ENCODE measurements around the gene POU2AF3.
"Not testable (repeated sequence)": the region's sequence is repeated elsewhere in the genome, so short reads cannot be mapped to it uniquely, and the experiment has no call there.

Gene POU2AF3

DNA sequence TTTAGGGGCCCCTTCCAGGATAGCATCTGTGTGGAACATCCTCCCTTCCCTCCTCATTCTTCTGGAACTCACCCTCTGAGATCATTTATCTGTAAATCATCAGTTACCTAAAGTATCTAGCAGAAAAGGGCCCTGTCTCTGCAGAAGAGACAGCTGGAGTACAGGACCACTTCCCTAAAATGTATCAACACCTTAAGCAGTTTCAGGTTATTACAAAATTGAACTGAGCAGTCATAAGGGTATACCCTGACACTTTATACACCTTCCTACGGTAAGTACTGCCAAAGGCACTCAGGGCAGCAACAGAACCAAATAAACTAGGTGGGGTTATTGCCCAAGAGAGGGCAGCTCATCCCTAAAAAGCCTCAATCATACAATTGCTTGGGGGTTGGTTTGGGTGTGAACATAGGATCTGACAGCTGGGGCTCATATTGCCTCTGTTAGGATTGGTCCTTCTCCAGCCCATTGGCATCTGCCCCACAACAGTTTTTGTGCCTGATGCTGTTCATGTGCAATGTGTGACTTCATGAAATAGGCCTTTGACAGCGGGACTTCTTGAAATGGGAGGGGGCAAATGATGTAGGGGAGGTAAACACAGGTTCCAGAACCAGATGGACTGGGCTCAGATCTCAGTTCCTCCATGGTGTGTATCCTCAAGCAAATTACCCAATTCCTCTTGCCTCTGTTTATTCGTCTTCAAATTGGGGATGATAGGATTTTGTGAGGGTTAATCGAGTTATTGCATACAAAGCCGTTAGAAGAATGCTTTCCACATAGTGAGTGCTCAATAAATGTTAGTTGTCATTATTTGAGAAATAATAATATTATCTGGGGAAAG is 2.9 kb downstream of the POU2AF3 start:
- DNase-seq: peak; percentile 93

DNA sequence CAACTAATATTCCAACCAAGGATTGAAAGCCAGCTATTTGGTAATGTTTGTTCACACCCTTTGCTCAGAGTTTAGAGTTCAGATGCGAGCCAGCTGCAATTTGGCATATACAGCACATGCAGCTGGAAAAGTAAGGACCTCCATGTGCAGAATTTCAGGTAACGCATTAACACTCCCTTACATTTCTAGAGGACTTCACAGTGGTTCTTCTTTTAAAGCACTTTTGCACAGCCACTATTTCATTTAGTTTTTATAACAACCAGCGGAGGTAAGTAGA is 3.4 kb downstream of the POU2AF3 start:
- no peak for DNase-seq

DNA sequence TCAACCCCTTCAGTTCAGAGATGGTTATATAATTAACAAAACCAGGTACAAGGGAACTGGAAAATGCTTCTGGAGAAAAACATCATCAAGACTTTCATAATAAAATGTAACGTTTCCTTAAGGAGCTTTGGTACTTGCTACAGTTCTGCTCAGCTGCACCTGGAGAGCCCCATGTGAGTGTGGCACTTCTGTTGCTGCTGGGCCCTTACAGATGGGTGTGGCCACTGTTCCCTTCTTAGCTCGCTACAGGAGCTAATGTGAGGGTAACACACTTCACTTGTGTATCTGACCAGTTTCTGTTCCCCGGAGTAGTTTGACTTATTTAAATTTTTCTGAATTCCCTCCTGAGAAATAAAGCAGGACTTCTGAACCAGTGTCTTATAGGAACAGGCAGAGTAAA is 4.0 kb downstream of the POU2AF3 start:
- DNase-seq: no peak

DNA sequence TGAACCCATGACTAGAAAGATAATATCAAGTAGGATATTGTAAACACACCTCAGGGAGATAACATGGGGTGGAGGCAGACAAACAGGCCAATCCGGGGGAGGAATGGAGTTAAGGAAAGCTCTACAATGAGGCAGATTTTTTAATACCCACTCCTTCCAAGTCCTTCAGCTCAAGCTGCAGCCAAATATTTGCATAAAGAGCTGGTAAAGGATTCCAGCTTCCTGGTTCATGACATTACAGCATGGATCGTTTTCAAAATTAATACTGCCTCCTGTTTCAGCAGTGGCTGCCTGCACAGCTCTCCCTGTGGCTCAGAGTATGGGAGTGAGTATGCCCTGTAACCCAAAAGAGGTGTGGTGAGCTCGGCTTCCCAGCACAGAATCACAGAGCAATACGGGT is 5.1 kb downstream of the POU2AF3 start:
- DNase-seq: peak; percentile 85

DNA sequence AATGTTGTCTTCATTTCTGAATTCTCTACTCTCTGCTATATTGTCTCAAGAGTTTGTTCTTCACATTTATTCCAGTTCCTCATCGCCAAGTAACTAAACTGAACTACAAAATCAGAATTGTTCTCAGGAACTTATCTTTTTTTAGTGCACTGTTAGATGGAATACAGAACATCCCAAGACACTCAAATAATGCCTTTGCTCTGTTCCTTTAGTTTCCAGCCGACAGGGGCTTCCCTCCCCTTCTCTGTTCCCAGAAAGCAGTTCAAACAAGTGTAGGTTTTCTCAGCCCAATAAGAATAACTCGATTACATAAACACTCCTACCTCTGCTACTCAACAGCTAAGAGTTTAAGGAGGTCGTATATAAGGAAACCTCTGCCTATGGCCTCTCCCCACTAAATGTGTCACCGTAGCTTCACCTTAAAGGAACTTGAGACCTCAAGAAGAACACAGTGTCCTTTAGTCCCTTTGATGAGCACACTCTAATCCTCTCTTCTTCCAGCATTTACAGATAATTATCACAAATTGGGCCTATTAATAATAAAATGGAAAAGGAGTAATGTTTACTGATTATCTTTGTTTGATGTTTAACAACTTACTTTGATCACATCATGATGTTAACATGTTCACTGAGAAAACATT is 6.9 kb downstream of the POU2AF3 start:
- DNase-seq: no peak

DNA sequence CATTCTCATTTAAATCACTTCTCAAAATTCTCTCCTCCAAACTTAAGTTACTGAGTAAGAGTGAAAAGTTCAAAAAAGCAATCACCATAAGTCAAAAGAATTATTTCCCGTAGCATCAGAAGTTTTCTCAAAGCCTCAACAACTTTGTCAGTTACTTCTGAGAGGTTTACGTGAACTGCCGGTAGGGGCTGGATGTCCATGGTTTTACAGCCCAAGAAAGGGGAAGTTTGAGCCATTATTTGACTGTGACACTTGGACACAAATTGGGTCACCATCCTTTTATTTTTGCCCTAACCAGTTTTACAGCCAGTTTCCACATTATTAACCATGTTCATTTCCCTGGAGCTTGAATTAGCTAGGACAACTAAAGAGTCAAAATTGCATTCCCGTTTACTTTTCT is 7.5 kb downstream of the POU2AF3 start:
- DNase-seq: no peak

DNA sequence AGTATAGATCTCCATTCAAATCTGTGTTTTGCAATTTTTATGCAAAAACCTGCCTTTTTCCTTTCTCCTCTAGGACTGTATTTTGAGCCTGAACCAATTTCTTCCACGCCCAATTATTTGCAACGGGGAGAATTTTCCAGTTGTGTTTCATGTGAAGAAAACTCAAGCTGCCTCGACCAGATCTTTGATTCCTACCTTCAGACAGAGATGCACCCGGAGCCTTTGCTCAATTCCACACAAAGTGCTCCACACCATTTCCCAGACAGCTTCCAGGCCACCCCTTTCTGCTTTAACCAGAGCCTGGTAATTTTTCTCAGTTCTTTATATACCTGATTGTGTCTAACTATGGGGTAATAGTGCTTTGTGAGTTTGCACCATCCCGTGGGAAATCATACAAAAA is 8.0 kb downstream of the POU2AF3 start:
- DNase-seq: no peak

DNA sequence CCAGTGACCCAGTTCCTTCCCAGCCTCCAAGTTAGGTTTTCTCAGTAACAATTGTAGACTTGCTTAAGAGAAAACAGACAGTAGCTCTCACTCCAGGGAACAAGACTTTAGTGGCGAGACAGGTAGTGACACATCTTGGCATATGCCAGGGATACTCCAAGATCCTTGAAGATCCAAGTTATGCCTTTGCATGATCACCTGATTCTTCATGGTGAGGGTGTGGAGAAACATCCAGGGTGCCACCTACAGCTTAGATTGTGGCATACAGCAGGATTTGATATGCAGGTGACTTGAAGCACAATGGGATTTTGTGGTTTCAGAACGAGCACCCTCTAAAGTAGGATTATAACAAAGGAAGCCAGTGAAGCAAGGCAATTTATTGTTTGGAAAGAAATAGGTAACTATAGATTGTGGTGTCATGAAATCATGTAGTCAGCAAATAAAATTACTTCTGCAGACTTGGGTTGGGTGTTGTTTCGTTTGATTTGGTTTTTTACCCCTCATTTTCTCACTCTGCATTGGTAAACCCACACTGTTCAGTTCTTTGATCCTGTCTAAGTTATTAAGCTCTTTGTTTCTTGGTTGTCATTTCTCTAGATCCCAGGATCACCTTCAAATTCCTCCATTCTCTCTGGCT is 9.2 kb downstream of the POU2AF3 start:
- peak; percentile 78 for DNase-seq

DNA sequence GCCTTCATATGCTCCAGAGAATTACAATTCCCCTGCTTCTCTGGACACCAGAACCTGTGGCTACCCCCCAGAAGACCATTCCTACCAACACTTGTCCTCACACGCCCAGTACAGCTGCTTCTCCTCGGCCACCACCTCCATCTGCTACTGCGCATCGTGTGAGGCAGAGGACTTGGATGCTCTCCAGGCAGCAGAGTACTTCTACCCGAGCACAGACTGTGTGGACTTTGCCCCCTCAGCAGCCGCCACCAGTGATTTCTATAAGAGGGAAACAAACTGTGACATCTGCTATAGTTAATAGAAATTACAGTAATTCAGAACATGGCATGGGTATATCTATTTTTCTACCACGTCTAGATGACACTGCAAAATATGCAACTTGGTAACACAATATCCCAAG is 9.8 kb downstream of the POU2AF3 start:
- peak; percentile 96 for DNase-seq

DNA sequence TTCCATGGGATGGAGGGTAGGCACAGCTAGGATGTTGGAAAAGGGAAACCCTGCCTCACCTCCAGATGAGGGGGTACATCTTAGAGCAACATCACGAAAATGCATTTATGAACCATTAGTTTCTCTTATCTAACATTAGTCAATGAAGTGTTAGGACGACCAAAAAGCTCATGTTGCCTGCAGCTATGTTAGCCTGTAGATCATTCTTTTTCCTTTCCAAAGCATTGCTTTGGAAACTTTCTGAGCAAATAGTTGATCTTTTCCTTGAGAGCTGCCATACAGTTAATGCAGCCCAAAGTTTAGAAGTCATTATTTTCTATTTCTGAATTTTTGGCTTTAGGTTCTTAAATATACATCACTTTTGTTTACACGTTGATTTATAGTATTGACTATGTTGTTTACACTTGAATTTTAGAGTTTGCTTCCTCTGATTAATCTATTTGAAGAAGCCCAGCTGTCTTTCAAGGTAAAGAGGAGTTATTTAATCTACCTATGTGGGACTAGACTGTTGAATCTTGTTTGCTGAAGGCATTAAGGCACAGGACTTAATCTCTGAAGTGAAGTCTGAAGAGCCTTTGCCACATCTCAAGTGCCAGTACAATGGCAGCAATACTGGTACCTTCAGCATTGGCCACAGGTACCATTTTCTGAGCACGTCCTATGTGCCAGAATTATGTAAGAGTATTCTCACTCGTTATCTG is 11.0 kb downstream of the POU2AF3 start:
- DNase-seq: no peak

DNA sequence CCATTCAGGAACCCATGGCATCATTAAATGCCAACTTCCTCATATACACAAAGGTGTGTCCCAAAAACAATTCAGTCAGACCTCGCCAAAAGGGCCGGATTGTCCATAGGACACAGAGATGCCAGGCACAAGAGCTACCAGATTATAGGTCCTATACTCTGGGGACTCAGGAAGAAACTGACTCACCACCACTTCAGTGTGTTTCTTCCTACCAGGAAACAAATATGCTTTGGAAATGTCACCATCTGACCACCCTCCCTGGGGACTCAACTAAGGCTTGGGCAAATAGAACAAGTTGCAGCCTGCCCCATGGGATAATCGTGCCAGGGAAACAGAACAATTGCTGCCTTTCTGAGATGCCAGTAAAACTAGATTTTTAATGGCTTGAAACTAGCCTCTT is 11.7 kb downstream of the POU2AF3 start:
- DNase-seq: peak; percentile 82

DNA sequence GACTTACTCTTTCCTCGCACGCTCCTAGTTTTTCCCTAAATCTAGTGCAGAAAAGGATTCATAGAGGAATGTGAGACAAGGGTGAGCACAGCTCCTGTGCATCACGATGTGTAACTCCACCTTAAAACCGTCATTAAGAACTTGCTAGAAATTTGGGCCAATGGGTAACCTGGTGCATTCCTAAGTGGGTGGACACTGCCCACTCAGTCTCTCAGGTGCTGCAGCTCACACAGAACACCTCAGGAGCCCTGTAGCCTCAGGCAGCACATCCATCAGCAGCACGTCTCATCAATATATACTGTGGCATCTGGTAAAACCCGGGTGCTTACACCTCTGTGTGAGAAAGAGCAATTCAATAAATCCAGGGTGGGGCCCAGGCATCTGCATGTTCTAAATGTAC is 12.4 kb downstream of the POU2AF3 start:
- no peak for DNase-seq

DNA sequence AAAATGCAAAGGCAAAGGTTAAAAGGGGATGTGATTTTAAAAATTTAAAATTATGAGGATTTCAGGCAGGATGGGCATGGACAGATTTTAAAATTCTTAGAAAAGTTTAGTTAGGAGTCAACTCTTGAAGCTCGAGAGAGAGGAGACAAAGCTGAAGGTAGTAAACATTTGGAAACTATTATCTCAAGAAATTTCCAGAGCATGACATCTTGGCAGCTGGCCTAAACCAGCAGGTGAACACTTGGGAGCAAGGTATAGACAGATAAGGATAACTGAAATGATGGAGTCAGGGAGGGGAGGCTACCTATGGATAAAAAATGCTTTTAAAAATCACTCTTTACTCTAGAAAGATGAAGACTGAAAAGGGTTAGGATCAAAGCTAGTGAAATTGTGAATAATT is 13.7 kb downstream of the POU2AF3 start:
- DNase-seq: no peak

DNA sequence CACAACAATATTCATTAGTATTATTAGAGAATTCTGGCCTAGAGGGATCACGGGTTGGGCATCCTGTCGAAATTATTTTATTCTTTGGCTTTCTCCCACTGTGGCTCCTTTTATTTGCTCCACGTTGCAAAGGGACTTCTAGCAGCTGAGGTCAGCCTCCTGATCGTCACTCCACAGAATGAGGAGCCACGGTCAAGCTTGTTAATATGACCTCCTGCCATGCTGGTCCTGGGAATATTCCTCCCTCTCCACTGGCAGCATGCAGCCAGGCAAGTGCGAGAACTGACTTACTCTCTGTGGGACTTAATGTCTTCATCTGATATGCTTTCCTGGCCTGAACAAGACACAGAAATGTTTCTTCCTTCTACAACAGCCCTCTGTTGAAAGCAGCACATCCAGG is 20.9 kb downstream of the POU2AF3 start:
- DNase-seq: no peak

DNA sequence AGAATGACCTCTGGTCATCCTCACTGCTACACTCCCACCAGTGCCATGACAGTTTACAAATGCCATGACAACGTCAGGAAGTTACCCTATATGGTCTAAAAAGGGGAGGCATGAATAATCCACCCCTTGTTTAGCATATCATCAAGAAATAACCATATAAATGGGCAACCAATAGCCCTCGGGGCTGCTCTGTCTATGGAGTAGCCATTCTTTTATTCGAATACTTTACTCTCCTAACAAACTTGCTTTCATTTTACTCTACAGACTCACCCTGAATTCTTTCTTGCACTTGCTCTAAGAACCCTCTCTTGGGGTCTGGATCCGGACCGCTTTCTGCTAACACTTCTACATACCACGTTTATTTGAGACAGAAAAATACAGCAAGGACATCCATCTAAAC is 21.9 kb downstream of the POU2AF3 start:
- DNase-seq: not testable (repeated sequence)

DNA sequence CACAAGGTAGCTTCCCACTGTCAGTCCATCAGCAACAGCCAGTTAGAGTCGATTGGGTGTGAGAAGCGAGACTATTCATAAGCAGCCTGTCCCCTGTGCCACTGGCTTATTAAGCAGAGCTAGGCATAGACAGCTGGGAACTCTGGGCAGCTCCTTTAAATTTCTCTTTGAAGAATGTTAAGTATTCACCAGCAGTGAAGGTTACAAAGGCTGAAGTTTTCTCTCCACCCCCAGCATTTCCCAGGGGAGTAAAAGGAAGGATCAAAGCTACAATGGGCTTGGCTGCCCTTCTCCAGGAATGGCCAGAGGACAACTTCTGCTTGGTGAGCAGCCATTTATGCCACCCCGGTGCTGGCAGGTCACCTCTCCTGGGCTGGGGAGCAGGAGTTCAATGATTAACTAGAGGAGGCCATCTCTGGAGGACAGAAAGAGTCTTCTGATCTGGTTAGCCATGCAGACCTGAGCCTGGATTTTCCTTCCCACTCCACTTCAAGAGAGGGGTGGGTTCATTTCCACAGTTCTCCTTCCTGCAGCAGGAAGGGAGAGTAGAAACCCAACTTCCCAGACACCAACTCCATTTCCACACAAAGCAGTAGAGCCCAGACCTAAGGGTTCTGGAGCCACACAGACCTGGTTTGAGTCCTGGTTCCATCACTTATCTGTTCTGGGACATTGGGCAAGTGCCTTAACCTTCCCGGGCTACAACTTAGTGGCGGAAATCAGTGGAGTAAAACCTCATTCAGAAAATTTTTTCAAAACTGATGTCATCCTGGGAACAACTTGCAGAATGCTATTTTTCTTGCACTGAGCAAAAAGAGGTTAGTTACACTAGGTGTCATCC is 22.6 kb downstream of the POU2AF3 start:
- no peak for DNase-seq

DNA sequence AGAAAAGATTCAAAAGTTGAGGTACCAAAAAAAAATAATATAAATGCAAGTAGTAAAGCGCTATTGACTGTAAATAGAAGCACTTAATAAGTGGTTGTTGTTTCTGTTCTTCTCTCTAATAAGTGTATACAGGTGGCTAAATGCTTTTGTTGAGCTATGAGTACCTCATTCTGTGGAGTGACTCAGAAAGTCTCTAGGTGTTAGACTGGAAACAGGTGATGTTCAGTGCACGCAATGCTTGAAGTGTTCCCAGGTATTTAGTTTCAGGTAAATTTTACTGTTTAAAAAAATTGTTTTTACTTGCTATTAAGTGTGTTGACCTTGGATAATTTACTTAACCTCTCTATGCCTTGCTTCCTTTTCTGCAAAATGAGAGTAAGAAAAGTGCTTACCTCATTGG is 24.2 kb downstream of the POU2AF3 start:
- DNase-seq: no peak

DNA sequence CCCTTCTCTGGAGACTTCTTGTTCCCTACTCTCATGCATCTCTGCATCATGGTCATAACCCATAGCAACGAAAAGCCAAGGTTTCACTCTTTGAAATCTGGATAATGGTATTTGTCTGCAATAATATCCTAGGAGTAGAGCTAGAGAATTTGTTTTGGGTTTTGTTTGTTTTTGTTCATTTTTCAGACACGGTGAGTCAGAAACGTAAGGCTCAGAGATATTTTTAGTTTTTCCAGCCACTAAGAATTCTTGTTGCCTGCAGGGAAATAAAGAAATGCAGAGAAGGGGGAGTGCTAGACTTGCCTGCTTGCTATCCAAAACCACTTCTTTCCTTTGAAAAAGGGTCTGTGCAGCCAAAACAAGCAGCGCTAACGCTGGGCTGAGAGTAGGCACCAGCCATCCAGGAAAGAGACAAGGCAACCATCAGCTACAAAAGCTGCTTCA is 26.0 kb downstream of the POU2AF3 start:
- no peak for DNase-seq

DNA sequence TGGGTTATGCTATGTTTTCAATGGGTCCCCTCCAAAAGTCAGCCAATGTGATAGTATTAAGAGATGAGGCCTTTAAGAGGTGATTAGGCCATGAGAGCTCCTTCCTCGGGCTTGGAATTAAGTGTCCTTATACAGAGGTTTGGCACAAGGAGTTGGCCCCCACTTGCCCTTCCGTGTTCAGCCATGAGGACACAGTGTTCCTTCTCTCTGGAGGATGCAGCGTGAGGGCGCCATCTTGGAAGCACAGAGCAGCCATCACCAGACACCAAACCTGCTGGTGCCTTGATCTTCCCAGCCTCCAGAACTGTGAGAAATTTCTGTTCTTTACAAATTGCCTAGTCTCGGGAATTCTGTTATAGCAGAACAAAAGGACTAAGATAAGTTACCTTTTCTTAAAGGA is 26.9 kb downstream of the POU2AF3 start:
- no peak for DNase-seq

DNA sequence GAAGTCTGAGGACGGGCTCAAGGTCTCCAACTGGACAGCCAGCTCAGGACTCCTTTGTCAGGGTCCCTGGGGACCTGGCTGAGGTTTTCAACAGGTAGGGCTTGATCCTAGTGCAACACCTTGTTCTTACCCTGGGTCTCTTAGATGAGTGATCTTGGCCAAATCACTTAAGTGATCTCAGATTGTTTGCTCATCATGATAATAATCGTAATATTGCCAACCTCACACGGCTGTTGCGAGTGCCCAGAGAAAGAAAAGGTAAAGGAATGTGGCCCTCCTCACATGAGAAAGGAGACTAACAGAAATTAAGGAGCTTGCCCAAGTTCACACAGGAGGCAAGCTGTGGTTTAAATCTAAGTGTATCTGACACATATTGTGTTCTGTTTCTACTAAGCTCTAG is 28.5 kb downstream of the POU2AF3 start:
- DNase-seq: no peak

DNA sequence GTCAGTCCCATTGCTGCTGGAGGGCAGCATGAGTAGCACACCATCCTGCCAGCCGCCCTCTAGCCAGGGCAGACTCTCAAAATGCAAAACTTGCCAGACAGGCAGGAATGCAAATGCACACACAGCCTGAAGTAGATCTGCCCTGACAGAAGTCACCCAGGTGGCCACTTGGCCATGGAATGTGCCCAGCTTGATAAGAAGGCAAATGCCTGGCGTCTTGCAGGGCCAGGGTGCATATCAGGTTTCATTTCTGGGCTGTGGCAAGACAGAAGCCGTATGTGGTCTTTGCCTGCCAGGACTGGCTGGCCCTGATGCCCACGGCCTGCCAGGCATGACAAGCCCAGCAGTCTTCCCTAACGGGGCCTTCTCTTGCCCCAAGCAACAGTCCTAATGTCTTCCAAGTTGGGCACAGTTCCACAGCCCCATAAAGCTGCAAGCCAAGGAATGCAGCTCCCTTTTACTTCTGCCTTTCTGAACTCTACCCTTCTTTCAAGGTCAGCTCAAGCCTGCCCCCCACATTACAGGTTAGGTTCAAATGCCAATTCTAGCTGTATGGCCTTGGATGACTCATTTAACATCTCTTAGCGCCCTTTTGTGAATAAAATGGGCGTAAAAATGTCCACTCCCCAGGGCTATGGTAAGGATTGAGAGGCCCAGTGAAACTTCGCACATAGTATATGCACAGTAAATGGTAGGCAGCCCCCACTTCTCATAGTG is 29.7 kb downstream of the POU2AF3 start:
- DNase-seq: no peak
